Adrenal gland (tissue), 5 donors: ENCODE results near the gene LRRC8C.

Source experiments
- POLR2A ChIP-seq, 2 donors: fragments of 450-650 bp; IDR thresholded peaks; one replicate each; pipeline ENCODE4 v1.6.1; 2017; ENCODE audit warnings: antibody characterized with exemption in 2 of 2, mild to moderate bottlenecking in 2 of 2, moderate library complexity in 1 of 2
- TF ChIP-seq, protein P1 (sequence below), 6 experiments: fragments of 450-650 bp in 4 of 6; fragments of 200-600 bp in 2 of 6; sonication (generic) in 1 of 6; IDR thresholded peaks; 1 replicate in 5 of 6; 2 replicates in 1 of 6; pipeline versions ENCODE4 v1.5.1 to v1.8.0; 2016 to 2021; ENCODE audit warnings: antibody characterized with exemption in 6 of 6, mild to moderate bottlenecking in 2 of 6, moderate library complexity in 1 of 6
- donor health status: DM: no; HTN: no; CAD: no.

DNA sequence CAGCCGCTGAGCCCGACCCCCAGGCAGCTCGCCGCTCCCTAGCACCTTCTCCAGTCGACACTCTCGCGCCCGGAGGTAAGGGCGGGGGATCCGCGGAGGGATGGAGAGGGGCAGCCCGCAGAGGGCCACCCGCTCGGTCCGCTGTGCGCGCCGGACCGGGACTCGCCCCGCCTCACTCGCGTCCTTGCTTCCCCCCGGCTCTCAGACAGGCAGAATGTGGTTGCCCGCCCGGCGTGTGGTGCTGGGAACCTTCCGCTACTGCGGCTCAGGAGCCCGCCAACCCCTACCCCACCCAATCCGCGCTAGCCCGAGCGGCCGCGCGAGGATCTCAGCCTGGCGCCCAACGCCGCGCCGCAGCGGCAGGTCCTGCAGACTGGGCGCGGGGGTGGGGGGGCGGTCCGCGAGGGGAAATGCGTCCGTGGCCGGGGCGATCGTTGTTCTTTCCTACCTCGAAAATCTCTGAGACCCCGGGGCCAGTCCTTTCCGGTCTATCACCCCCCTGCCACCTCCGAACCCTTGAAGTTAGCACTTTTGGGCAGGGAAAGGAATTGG, 404 bp downstream of the LRRC8C start:
- TF ChIP-seq, protein P1, sequence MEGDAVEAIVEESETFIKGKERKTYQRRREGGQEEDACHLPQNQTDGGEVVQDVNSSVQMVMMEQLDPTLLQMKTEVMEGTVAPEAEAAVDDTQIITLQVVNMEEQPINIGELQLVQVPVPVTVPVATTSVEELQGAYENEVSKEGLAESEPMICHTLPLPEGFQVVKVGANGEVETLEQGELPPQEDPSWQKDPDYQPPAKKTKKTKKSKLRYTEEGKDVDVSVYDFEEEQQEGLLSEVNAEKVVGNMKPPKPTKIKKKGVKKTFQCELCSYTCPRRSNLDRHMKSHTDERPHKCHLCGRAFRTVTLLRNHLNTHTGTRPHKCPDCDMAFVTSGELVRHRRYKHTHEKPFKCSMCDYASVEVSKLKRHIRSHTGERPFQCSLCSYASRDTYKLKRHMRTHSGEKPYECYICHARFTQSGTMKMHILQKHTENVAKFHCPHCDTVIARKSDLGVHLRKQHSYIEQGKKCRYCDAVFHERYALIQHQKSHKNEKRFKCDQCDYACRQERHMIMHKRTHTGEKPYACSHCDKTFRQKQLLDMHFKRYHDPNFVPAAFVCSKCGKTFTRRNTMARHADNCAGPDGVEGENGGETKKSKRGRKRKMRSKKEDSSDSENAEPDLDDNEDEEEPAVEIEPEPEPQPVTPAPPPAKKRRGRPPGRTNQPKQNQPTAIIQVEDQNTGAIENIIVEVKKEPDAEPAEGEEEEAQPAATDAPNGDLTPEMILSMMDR (IDR thresholded peaks at IDR 0.05) = no peak
- no peak for TF ChIP-seq POLR2A (IDR thresholded peaks at IDR 0.05)
